ENCODE data around the gene CADM1.

DNA sequence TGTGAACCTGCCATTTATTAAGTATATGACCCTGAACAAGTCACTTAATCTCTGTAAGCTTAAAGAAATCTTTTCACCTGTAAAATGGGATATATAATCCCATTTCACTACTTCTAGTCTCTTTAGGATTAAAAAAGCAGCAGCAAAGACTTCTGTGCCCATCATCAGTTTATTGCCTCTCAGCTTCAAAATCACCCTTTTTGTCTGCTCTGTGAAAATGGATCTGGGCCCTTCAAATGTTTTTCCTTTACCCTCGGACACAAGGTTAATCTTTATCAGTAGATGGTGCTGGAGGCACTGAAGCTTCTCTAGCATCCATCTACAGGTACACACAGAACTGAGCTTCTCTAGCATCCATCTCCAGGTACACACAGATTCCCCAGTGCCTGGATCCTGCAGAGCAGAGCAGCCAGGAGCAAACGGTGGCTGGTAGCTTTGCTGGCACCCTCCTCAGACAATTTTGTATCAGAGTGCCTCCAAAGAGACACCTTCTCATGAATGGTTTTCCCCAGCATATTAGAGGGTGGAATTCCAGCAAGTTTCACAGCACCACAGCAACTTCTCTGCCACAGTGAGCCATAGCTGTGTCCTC lies 56.8 kb downstream of the CADM1 start:
- TF ChIP-seq, protein P1, sequence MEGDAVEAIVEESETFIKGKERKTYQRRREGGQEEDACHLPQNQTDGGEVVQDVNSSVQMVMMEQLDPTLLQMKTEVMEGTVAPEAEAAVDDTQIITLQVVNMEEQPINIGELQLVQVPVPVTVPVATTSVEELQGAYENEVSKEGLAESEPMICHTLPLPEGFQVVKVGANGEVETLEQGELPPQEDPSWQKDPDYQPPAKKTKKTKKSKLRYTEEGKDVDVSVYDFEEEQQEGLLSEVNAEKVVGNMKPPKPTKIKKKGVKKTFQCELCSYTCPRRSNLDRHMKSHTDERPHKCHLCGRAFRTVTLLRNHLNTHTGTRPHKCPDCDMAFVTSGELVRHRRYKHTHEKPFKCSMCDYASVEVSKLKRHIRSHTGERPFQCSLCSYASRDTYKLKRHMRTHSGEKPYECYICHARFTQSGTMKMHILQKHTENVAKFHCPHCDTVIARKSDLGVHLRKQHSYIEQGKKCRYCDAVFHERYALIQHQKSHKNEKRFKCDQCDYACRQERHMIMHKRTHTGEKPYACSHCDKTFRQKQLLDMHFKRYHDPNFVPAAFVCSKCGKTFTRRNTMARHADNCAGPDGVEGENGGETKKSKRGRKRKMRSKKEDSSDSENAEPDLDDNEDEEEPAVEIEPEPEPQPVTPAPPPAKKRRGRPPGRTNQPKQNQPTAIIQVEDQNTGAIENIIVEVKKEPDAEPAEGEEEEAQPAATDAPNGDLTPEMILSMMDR (IDR thresholded peaks at IDR 0.05; ENCODE audit: poor library complexity), result no peak
- TF ChIP-seq EZH2 (IDR thresholded peaks at IDR 0.05; ENCODE audit: borderline replicate concordance), result no peak
